SH-SY5Y (cell line): ENCODE results near the gene JAZF1.

ENCODE experiments used
- GATA2 ChIP-seq: IDR thresholded peaks from 2 replicates; pipeline ENCODE4 v1.6.1; 2011; ENCODE audit warnings: mild to moderate bottlenecking, low read depth, low read length
- GATA3 ChIP-seq: IDR thresholded peaks from 2 replicates; pipeline ENCODE4 v1.6.1; 2011; ENCODE audit warnings: low read depth, mild to moderate bottlenecking, low read length, moderate library complexity

DNA sequence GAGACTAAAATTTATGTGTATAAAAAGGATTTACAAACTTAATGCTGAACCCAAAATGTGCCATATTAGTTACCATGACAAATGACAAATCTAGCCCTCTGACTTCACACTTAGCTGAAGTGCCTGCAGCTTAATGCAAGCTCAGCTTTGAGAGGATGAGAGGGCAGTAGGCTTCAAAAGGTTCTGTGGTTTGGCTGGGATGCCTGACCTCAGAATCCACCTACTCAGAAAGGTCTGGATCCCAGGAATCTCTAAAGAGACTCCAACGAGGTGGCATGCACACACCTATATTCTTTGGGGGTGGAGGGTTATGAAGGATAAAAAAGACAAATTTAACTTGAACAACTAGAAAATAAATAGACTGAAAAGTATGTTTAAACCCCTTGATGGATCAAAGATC lies 227.2 kb downstream of the JAZF1 start:
- no peak for TF ChIP-seq GATA3
- no peak for TF ChIP-seq GATA2
